ENCODE data around the gene PIAS1.

DNA sequence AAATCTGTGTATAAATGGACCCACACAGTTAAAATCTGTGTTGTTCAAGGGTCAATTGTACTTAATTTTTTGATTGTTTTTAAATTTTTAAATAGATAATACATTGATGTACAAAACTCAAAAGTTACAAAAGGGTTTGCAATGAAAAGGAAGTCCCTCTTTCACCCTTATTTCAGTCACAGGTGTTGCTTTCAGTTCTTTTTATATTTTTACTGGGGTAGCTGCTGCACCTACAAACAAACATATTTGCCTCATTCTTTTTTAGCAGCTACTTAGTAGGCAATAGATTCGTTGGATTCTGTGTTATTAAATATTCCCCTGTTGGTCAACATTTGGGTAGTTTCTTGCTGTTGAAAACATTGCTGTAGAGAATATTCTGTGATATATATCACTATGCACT, 44.4 kb downstream of the PIAS1 start:
- TF ChIP-seq, protein P1, sequence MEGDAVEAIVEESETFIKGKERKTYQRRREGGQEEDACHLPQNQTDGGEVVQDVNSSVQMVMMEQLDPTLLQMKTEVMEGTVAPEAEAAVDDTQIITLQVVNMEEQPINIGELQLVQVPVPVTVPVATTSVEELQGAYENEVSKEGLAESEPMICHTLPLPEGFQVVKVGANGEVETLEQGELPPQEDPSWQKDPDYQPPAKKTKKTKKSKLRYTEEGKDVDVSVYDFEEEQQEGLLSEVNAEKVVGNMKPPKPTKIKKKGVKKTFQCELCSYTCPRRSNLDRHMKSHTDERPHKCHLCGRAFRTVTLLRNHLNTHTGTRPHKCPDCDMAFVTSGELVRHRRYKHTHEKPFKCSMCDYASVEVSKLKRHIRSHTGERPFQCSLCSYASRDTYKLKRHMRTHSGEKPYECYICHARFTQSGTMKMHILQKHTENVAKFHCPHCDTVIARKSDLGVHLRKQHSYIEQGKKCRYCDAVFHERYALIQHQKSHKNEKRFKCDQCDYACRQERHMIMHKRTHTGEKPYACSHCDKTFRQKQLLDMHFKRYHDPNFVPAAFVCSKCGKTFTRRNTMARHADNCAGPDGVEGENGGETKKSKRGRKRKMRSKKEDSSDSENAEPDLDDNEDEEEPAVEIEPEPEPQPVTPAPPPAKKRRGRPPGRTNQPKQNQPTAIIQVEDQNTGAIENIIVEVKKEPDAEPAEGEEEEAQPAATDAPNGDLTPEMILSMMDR (conservative IDR thresholded peaks at IDR 0.05; ENCODE audit: low read length) = no peak
- no peak for TF ChIP-seq EZH2phosphoT487 (IDR thresholded peaks at IDR 0.05; ENCODE audit: borderline replicate concordance, low read depth, low read length)
